GM12878 (cell line): Measurements from ENCODE around the gene TRMT1. TPM values are rescaled to one million over a fixed set of nuclear protein-coding genes. Genes with fewer than 3 reads are reported as not detected.
A peak's percentile ranks its signal among the peaks of the same experiment; 100 is the strongest.

Experiments used
- ATAC-seq: fragments of 200-7000 bp; cut with Tn5 transposase; 3 replicates; pipeline ENCODE4 v1.9.1; 2020; ENCODE audit warnings: mild to moderate bottlenecking, moderate library complexity
- BruUV-seq: library from RNA; stranded (reverse); fragments of 400-500 nt; replicated peaks from 2 replicates; lab custom pipeline; 2021; lab: Mats Ljungman, UMichigan
- CTCF ChIA-PET: fragments of 300-600 bp; sonication (Branson Sonifier 250); formaldehyde crosslinking; extraction: SDS; loops from one replicate; lab custom pipeline; 2021; ENCODE audit warnings: inconsistent platforms; lab: Yijun Ruan, JAX
- POLR2A ChIA-PET: fragments of 350-600 bp; formaldehyde crosslinking; extraction: SDS; loops from one replicate; lab custom pipeline; 2021; ENCODE audit warnings: inconsistent platforms; lab: Charles Lee
- RAD21 ChIA-PET: fragments of 300-600 bp; sonication (Branson Sonifier 250); formaldehyde crosslinking; loops from one replicate; lab custom pipeline; 2023; ENCODE audit warnings: antibody characterized with exemption; ENCODE audit not compliant: unreplicated experiment; lab: Charles Lee
- SMC1A ChIA-PET: fragments of 300-600 bp; sonication (Branson Sonifier 250); formaldehyde crosslinking; loops from one replicate; lab custom pipeline; 2023; ENCODE audit not compliant: unreplicated experiment, uncharacterized antibody; lab: Charles Lee
- DNase-seq: peaks from one replicate; pipeline ENCODE4 v3.0.0-alpha.2; 2011; ENCODE audit warnings: low read depth, low spot score
- FAIRE-seq: peaks from 3 replicates; lab custom pipeline; 2011; peaks lifted over from hg19 to GRCh38; lab: Jason Lieb, UNC
- H2AFZ ChIP-seq: 2 replicates; pipeline ENCODE4 v1.6.0; 2011; ENCODE audit warnings: low read depth, low read length, control low read depth; ENCODE audit not compliant: control insufficient read depth
- H3K27ac ChIP-seq: 2 replicates; pipeline ENCODE4 v1.5.1; 2011; ENCODE audit warnings: control low read depth; ENCODE audit not compliant: control insufficient read depth, insufficient read depth
- H3K27me3 ChIP-seq, 2 experiments: replicated peaks in 1 of 2; 2 replicates each; pipeline versions ENCODE4 v1.6.0 to v1.6.1; 2011; ENCODE audit warnings: low read length in 1 of 2; ENCODE audit not compliant: control insufficient read depth in 2 of 2, insufficient read depth in 2 of 2
- H3K36me3 ChIP-seq, 2 experiments: 2 replicates each; pipeline ENCODE4 v1.5.1; 2011; ENCODE audit warnings: low read length in 1 of 2; ENCODE audit not compliant: control insufficient read depth in 2 of 2, insufficient read depth in 2 of 2
- H3K4me1 ChIP-seq: 2 replicates; pipeline ENCODE4 v1.6.1; 2011; ENCODE audit warnings: mild to moderate bottlenecking, low read length, moderate library complexity, mixed read lengths; ENCODE audit not compliant: control insufficient read depth, insufficient read depth
- H3K4me2 ChIP-seq: 2 replicates; pipeline ENCODE4 v1.6.0; 2011; ENCODE audit warnings: control low read depth; ENCODE audit not compliant: control insufficient read depth, insufficient read depth
- H3K4me3 ChIP-seq: fragments of 200-600 bp; sonication (generic); 2 replicates; pipeline ENCODE4 v1.5.1; 2016
- H3K79me2 ChIP-seq: 2 replicates; pipeline ENCODE4 v1.6.0; 2011; ENCODE audit warnings: low read length; ENCODE audit not compliant: control insufficient read depth, insufficient read depth
- H3K9ac ChIP-seq: 2 replicates; pipeline ENCODE4 v1.8.0; 2011; ENCODE audit warnings: low read length, control low read depth, mixed read lengths; ENCODE audit not compliant: control insufficient read depth, insufficient read depth
- H3K9me3 ChIP-seq: replicated peaks from 3 replicates; pipeline ENCODE4 v1.5.1; 2011; ENCODE audit warnings: mild to moderate bottlenecking, low read length; ENCODE audit not compliant: control insufficient read depth, insufficient read depth
- H4K20me1 ChIP-seq: 2 replicates; pipeline ENCODE4 v1.6.0; 2011; ENCODE audit not compliant: control insufficient read depth, insufficient read depth
- CREM ChIP-seq: IDR thresholded peaks from 2 replicates; pipeline ENCODE4 v1.6.1; 2014; ENCODE audit warnings: antibody characterized with exemption, low read depth
- CTCF ChIP-seq, 3 experiments: IDR thresholded peaks in 2 of 3; conservative IDR thresholded peaks in 1 of 3; 2 replicates each; pipeline ENCODE4 v1.5.1; 2011; ENCODE audit warnings: low read depth in 3 of 3, low read length in 3 of 3, mild to moderate bottlenecking in 3 of 3, control low read depth in 2 of 3, moderate library complexity in 2 of 3, inconsistent platforms in 1 of 3, mixed read lengths in 1 of 3; ENCODE audit not compliant: control insufficient read depth in 2 of 3, insufficient read depth in 1 of 3; ENCODE audit errors: extremely low read depth in 1 of 3
- ELK1 ChIP-seq: IDR thresholded peaks from 2 replicates; pipeline ENCODE4 v1.6.1; 2012; ENCODE audit warnings: low read depth, low read length, improper control_type of control experiment
- GABPA ChIP-seq: IDR thresholded peaks from 2 replicates; pipeline ENCODE4 v1.6.1; 2014; ENCODE audit warnings: antibody characterized with exemption, low read depth, mild to moderate bottlenecking, inconsistent platforms
- HCFC1 ChIP-seq: fragments of 150-350 bp; IDR thresholded peaks from 2 replicates; pipeline ENCODE4 v1.6.1; 2014; ENCODE audit warnings: low read length
- JUND ChIP-seq: IDR thresholded peaks from 2 replicates; pipeline ENCODE4 v1.6.1; 2012; ENCODE audit warnings: low read depth, mild to moderate bottlenecking, low read length, improper control_type of control experiment, moderate library complexity
- MTA2 ChIP-seq: fragments of 450-650 bp; IDR thresholded peaks from 2 replicates; pipeline ENCODE4 v1.6.1; 2016; ENCODE audit warnings: low read depth, mild to moderate bottlenecking, moderate library complexity
- NR2C1 ChIP-seq: fragments of 450-650 bp; IDR thresholded peaks from 2 replicates; pipeline ENCODE4 v1.6.1; 2017; ENCODE audit warnings: antibody characterized with exemption, mild to moderate bottlenecking, moderate library complexity
- NR2C2 ChIP-seq: IDR thresholded peaks from 2 replicates; pipeline ENCODE4 v1.6.1; 2011; ENCODE audit warnings: borderline replicate concordance, low read depth; ENCODE audit not compliant: control insufficient read depth, insufficient read length
- RAD51 ChIP-seq: fragments of 450-650 bp; IDR thresholded peaks from 2 replicates; pipeline ENCODE4 v1.6.1; 2016; ENCODE audit warnings: moderate library complexity, mild to moderate bottlenecking, inconsistent platforms
- SREBF1 ChIP-seq: IDR thresholded peaks from 2 replicates; pipeline ENCODE4 v1.6.1; 2012; ENCODE audit warnings: mild to moderate bottlenecking, low read length
- SRF ChIP-seq, 2 experiments: IDR thresholded peaks; 2 replicates each; pipeline ENCODE4 v1.6.1; 2011; ENCODE audit warnings: low read depth in 2 of 2, low read length in 2 of 2, mild to moderate bottlenecking in 1 of 2, moderate library complexity in 1 of 2
- YY1 ChIP-seq: IDR thresholded peaks from 2 replicates; pipeline ENCODE4 v1.6.1; 2011; ENCODE audit warnings: low read depth, mild to moderate bottlenecking, low read length
- ZBED1 ChIP-seq: IDR thresholded peaks from 2 replicates; pipeline ENCODE4 v1.6.1; 2016; ENCODE audit warnings: borderline replicate concordance
- ZNF217 ChIP-seq: fragments of 450-650 bp; IDR thresholded peaks from 2 replicates; pipeline ENCODE4 v1.6.1; 2017; ENCODE audit warnings: antibody characterized with exemption, mild to moderate bottlenecking
- ZNF274 ChIP-seq: IDR thresholded peaks from one replicate; pipeline ENCODE4 v1.8.0; 2011; ENCODE audit not compliant: insufficient read length, insufficient read depth
- WGBS: methylation state at CpG from one replicate; pipeline ENCODE4 v1.1.6; 2016; ENCODE audit warnings: low lambda C conversion rate; ENCODE audit not compliant: insufficient replicate concordance, insufficient coverage; ENCODE audit errors: missing lambda C conversion rate; 5-methylcytosine and 5-hydroxymethylcytosine counted together
- in situ Hi-C: fragments of 300-500 bp; cut with MboI; formaldehyde crosslinking; loops from 9 replicates; pipeline ENCODE4 v1.14.3; 2018; ENCODE audit warnings: mixed read lengths
- intact Hi-C: fragments of 100-400 bp; cut with micrococcal nuclease; formaldehyde crosslinking; loops from one replicate; pipeline ENCODE4 v1.14.2; 2022; ENCODE audit not compliant: unreplicated experiment
- polyA plus RNA-seq, 11 experiments: library from polyadenylated mRNA; depleted of rRNA in 4 of 11; unstranded in 6 of 11; stranded (reverse) in 5 of 11; fragments of >200 nt; fragmentation: Nextera tagmentation in 4 of 11; fragmentation: Illumina TruSeq in 1 of 11; extraction: Ambion mirVana in 4 of 11; extraction: Trizol in 1 of 11; gene quantifications; 1 replicate in 1 of 11; 2 replicates in 10 of 11; pipeline versions ENCODE4 v1.2.1 to v1.2.3, GENCODE V29; 2011 to 2016; ENCODE audit warnings: inconsistent platforms in 2 of 11, missing spikeins in 2 of 11, low read depth in 1 of 11
- total RNA-seq, 4 experiments: library from RNA; depleted of rRNA in 3 of 4; stranded (reverse); fragments of >200 nt in 3 of 4; fragmentation: Illumina TruSeq in 1 of 4; extraction: Trizol in 1 of 4; gene quantifications; 2 replicates each; pipeline versions ENCODE4 v1.2.1 to v1.2.3, GENCODE V29; 2013 to 2021
- TF ChIP-seq, protein P1 (sequence below): fragments of 450-650 bp; formaldehyde crosslinking; IDR thresholded peaks from 2 replicates; pipeline ENCODE4 v1.4.0; 2020; ENCODE audit warnings: mild to moderate bottlenecking, moderate library complexity

TRMT1 gene
- total and polyA plus RNA-seq, 10 of the 15 experiments (the other 5 are each of a cell fraction or from before 2014, with no cell fraction given), result 3.4 to 68.8 (median 34.8) TPM

- intact Hi-C loops (loop anchor here (10.0 kb wide), 1 partner anchor 64 kb away; no protein-coding TSS in a partner anchor), in situ Hi-C loops (loop anchor here (10.0 kb wide), 1 partner anchor 214 kb away; the partner anchor contains the start of genes DNASE2 and KLF1)
- Histone ChIP-seq H3K4me1 (peaks cover 47% of the 10 kb centered on the region), H3K36me3 (no peaks in the 10 kb centered on the region), H3K4me2 (peak overlapping the region; percentile 84; the same call in 1 of the 2 replicates), H3K27me3 (peaks cover 2 to 7% of the 10 kb centered on the region in 2 experiments), H3K27ac (no peak overlapping the region), H3K79me2 (peaks cover 4% of the 10 kb centered on the region; the same call in 1 of the 2 replicates), H3K4me3 (no peak overlapping the region), H3K9ac (no peak overlapping the region), H2AFZ (no peak overlapping the region), H4K20me1 (no peaks in the 10 kb centered on the region), H3K9me3 (no peaks in the 10 kb centered on the region; the same call in 2 of the 3 replicates)
- FAIRE-seq (no peak), DNase-seq (no peak), ATAC-seq (no peak)
- SMC1A ChIA-PET, result no interaction called here
- POLR2A ChIA-PET, result no interaction called here
- RAD21 ChIA-PET, result no interaction called here
- 36% methylated on average over 42 of the region's 58 CpGs for WGBS
- CTCF ChIA-PET, result no interaction called here
- BruUV-seq, result no TSS peak
- TF ChIP-seq ELK1 (no peak), YY1 (no peak), ZBED1 (no peak), ZNF217 (no peak), GABPA (no peak), CTCF (IDR thresholded peaks at IDR 0.05 in 2 of 3, conservative IDR thresholded peaks at IDR 0.05 in 1 of 3; ENCODE audit: control insufficient read depth in 2 of 3, extremely low read depth in 1 of 3, insufficient read depth in 1 of 3, low read depth in 3 of 3, low read length in 3 of 3) (no peak), SRF (IDR thresholded peaks at IDR 0.05; ENCODE audit: low read depth in 2 of 2, low read length in 2 of 2) (no peak), CREM (no peak), NR2C1 (no peak), JUND (no peak), ZNF274 (no peak), MTA2 (no peak), HCFC1 (no peak), NR2C2 (no peak), SREBF1 (no peak), RAD51 (no peak)
- TF ChIP-seq, protein P1, sequence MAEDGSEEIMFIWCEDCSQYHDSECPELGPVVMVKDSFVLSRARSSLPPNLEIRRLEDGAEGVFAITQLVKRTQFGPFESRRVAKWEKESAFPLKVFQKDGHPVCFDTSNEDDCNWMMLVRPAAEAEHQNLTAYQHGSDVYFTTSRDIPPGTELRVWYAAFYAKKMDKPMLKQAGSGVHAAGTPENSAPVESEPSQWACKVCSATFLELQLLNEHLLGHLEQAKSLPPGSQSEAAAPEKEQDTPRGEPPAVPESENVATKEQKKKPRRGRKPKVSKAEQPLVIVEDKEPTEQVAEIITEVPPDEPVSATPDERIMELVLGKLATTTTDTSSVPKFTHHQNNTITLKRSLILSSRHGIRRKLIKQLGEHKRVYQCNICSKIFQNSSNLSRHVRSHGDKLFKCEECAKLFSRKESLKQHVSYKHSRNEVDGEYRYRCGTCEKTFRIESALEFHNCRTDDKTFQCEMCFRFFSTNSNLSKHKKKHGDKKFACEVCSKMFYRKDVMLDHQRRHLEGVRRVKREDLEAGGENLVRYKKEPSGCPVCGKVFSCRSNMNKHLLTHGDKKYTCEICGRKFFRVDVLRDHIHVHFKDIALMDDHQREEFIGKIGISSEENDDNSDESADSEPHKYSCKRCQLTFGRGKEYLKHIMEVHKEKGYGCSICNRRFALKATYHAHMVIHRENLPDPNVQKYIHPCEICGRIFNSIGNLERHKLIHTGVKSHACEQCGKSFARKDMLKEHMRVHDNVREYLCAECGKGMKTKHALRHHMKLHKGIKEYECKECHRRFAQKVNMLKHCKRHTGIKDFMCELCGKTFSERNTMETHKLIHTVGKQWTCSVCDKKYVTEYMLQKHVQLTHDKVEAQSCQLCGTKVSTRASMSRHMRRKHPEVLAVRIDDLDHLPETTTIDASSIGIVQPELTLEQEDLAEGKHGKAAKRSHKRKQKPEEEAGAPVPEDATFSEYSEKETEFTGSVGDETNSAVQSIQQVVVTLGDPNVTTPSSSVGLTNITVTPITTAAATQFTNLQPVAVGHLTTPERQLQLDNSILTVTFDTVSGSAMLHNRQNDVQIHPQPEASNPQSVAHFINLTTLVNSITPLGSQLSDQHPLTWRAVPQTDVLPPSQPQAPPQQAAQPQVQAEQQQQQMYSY, result no peak
Measured at GRCh38 chr19:13098277-13099072, 18.1 kb downstream of the TRMT1 start.
